ENCODE data around the gene HIP1.
"Not testable (repeated sequence)": the region's sequence is repeated elsewhere in the genome, so short reads cannot be mapped to it uniquely, and the experiment has no call there.

Gene HIP1

DNA sequence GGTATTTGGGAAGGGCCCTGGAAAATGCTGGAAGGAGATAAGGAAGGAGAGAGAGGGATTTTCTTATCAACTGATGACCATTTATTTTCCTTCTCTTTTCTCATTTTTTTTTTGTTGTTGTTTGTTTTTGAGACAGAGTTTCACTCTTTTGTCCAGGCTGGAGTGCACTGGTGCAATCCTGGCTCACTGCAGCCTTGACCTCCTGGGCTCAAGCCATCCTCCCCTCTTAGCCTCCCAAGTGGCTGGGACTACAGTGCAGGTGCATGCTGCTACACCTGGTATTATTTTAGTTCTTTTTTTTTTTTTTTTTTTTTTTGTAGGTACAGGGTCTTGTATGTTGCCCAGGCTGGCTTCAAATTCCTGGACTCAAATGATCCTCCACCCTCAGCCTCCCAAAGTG is 52.2 kb downstream of the HIP1 start:
- Histone ChIP-seq H3K4me1 (ENCODE audit: control insufficient read depth, low read depth, low read length) (no peaks in the 10 kb centered on the region), H3K27me3 (ENCODE audit: control insufficient read depth, insufficient read depth, low read length) (no peaks in the 10 kb centered on the region), H3K4me3 (ENCODE audit: low read length) (no peak overlapping the region), H3K9ac (ENCODE audit: low read length) (no peak overlapping the region), H3K9me3 (ENCODE audit: control insufficient read depth, low read depth, low read length) (no peaks in the 10 kb centered on the region), H3K36me3 (ENCODE audit: control insufficient read depth, low read depth, low read length) (no peaks in the 10 kb centered on the region), H3K27ac (ENCODE audit: low read length) (no peak overlapping the region)

GRCh38 chr7:75682052-75682451 is 56.7 kb downstream of the HIP1 start:
- H3K9me3 ChIP-seq (ENCODE audit: control insufficient read depth, low read depth, low read length); H3K36me3 ChIP-seq (ENCODE audit: control insufficient read depth, low read depth, low read length); H3K4me1 ChIP-seq (ENCODE audit: control insufficient read depth, low read depth, low read length); H3K27me3 ChIP-seq (ENCODE audit: control insufficient read depth, insufficient read depth, low read length); H3K9ac ChIP-seq (ENCODE audit: low read length); H3K27ac ChIP-seq (ENCODE audit: low read length); H3K4me3 ChIP-seq (ENCODE audit: low read length): not testable (repeated sequence)

- H3K36me3 ChIP-seq (ENCODE audit: control insufficient read depth, low read depth, low read length): no peaks in the 10 kb centered on the region
- no peaks in the 10 kb centered on the region for H3K27me3 ChIP-seq (ENCODE audit: control insufficient read depth, insufficient read depth, low read length)
- no peak overlapping the region for H3K27ac ChIP-seq (ENCODE audit: low read length)
- no peaks in the 10 kb centered on the region for H3K4me1 ChIP-seq (ENCODE audit: control insufficient read depth, low read depth, low read length)
- H3K9me3 ChIP-seq (ENCODE audit: control insufficient read depth, low read depth, low read length): no peaks in the 10 kb centered on the region
- H3K9ac ChIP-seq (ENCODE audit: low read length): no peak overlapping the region
- no peak overlapping the region for H3K4me3 ChIP-seq (ENCODE audit: low read length)
These were observed 59.7 kb downstream of the HIP1 start for GRCh38 chr7:75679060-75679459.

DNA sequence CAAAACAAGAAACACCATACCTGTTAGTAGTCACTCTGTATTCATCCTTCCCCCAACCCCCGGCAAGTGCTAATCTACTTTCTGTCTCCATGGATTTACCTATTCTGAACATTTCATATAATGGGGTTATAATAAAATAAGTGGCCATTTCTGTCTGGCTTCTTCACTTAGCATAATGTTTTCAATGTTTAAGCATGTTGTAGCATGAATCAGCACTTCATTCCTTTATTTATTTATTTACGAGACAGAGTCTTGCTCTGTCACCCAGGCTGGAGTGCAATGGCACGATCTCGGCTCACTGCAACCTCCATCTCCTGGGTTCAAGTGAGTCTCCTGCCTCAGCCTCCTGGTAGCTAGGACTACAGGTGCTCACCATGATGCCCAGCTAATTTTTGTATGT is 69.2 kb downstream of the HIP1 start:
- Histone ChIP-seq H3K27me3 (ENCODE audit: control insufficient read depth, insufficient read depth, low read length) (no peaks in the 10 kb centered on the region), H3K36me3 (ENCODE audit: control insufficient read depth, low read depth, low read length) (no peaks in the 10 kb centered on the region), H3K27ac (ENCODE audit: low read length) (no peak overlapping the region), H3K4me3 (ENCODE audit: low read length) (no peak overlapping the region), H3K4me1 (ENCODE audit: control insufficient read depth, low read depth, low read length) (no peaks in the 10 kb centered on the region), H3K9ac (ENCODE audit: low read length) (no peak overlapping the region), H3K9me3 (ENCODE audit: control insufficient read depth, low read depth, low read length) (no peaks in the 10 kb centered on the region)

- Histone ChIP-seq H3K36me3 (ENCODE audit: control insufficient read depth, low read depth, low read length) (no peaks in the 10 kb centered on the region), H3K27me3 (ENCODE audit: control insufficient read depth, insufficient read depth, low read length) (no peaks in the 10 kb centered on the region), H3K4me1 (ENCODE audit: control insufficient read depth, low read depth, low read length) (no peaks in the 10 kb centered on the region), H3K9me3 (ENCODE audit: control insufficient read depth, low read depth, low read length) (no peaks in the 10 kb centered on the region), H3K9ac (ENCODE audit: low read length) (no peak overlapping the region), H3K4me3 (ENCODE audit: low read length) (no peak overlapping the region), H3K27ac (ENCODE audit: low read length) (no peak overlapping the region)
These were observed 70.8 kb downstream of the HIP1 start for GRCh38 chr7:75667938-75668337.

GRCh38 chr7:75663302-75663907 is 75.3 kb downstream of the HIP1 start:
- Histone ChIP-seq H3K27me3 (ENCODE audit: control insufficient read depth, insufficient read depth, low read length) (no peaks in the 10 kb centered on the region), H3K27ac (ENCODE audit: low read length) (no peak overlapping the region), H3K36me3 (ENCODE audit: control insufficient read depth, low read depth, low read length) (no peaks in the 10 kb centered on the region), H3K9ac (ENCODE audit: low read length) (no peak overlapping the region), H3K4me3 (ENCODE audit: low read length) (no peak overlapping the region), H3K4me1 (ENCODE audit: control insufficient read depth, low read depth, low read length) (no peaks in the 10 kb centered on the region), H3K9me3 (ENCODE audit: control insufficient read depth, low read depth, low read length) (no peaks in the 10 kb centered on the region)

DNA sequence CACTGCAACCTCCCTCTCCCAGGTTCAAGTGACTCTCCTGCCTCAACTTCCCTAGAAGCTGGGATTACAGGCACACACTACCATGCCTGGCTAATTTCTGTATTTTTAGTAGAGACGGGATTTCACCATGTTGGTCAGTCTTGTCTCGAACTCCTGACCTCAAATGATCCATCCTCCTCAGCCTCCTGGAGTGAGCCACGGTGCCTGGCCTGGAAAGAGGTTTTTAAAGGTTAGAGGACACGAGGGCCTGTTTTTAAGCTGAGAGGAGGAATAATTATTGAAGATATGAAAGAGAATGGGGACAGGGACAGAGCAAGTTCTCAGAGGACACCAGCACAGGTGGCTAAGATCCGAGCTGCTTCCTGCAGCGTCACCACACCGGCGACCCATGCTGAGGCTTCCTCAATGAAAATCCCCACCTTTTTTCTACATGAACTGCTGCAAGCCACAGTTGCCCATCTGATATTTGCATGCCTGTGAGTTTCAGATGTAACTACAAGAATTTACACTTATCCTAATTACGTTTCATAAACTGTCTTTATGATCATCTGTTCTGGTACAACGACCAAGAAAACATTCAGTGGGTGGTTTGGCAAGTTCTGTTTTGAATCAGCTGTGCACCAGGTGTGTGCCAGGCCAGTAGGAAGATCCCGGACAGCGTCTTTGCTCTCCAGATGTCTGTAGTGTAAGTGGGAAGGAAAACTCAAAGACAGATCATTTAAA is 76.0 kb downstream of the HIP1 start:
- Histone ChIP-seq H3K36me3 (ENCODE audit: control insufficient read depth, low read depth, low read length) (no peaks in the 10 kb centered on the region), H3K9me3 (ENCODE audit: control insufficient read depth, low read depth, low read length) (no peaks in the 10 kb centered on the region), H3K4me3 (ENCODE audit: low read length) (no peak overlapping the region), H3K9ac (ENCODE audit: low read length) (no peak overlapping the region), H3K27me3 (ENCODE audit: control insufficient read depth, insufficient read depth, low read length) (no peaks in the 10 kb centered on the region), H3K4me1 (ENCODE audit: control insufficient read depth, low read depth, low read length) (no peaks in the 10 kb centered on the region), H3K27ac (ENCODE audit: low read length) (no peak overlapping the region)

GRCh38 chr7:75660566-75661215 is 78.0 kb downstream of the HIP1 start:
- H3K27me3 ChIP-seq (ENCODE audit: control insufficient read depth, insufficient read depth, low read length): no peaks in the 10 kb centered on the region
- no peaks in the 10 kb centered on the region for H3K9me3 ChIP-seq (ENCODE audit: control insufficient read depth, low read depth, low read length)
- no peak overlapping the region for H3K9ac ChIP-seq (ENCODE audit: low read length)
- H3K4me1 ChIP-seq (ENCODE audit: control insufficient read depth, low read depth, low read length): no peaks in the 10 kb centered on the region
- no peaks in the 10 kb centered on the region for H3K36me3 ChIP-seq (ENCODE audit: control insufficient read depth, low read depth, low read length)
- H3K4me3 ChIP-seq (ENCODE audit: low read length): no peak overlapping the region
- no peak overlapping the region for H3K27ac ChIP-seq (ENCODE audit: low read length)

- H3K9me3 ChIP-seq (ENCODE audit: control insufficient read depth, low read depth, low read length): no peaks in the 10 kb centered on the region
- no peak overlapping the region for H3K27ac ChIP-seq (ENCODE audit: low read length)
- no peak overlapping the region for H3K9ac ChIP-seq (ENCODE audit: low read length)
- H3K4me1 ChIP-seq (ENCODE audit: control insufficient read depth, low read depth, low read length): no peaks in the 10 kb centered on the region
- no peaks in the 10 kb centered on the region for H3K36me3 ChIP-seq (ENCODE audit: control insufficient read depth, low read depth, low read length)
- H3K27me3 ChIP-seq (ENCODE audit: control insufficient read depth, insufficient read depth, low read length): no peaks in the 10 kb centered on the region
- no peak overlapping the region for H3K4me3 ChIP-seq (ENCODE audit: low read length)
These were observed 79.9 kb downstream of the HIP1 start for GRCh38 chr7:75658802-75659201.

DNA sequence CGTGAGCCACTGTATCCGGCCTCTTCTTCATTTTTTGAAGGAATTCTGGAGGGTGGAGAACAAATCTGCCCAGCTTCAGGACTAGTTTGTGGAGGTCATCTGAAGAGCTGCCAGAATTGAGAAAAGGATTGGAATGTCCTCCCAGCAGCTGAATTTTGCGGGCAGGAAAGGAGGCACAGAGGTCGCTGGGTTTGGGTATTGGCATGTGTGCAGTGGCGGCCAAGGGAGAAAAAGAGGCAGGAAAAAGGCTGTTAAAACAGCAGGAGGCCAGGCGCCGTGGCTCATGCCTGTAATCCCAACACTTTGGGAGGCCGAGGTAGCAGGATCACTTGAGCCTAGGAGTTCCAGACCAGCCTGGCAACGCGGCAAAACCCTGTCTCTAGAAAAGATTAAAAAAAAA is 80.4 kb downstream of the HIP1 start:
- no peaks in the 10 kb centered on the region for H3K4me1 ChIP-seq (ENCODE audit: control insufficient read depth, low read depth, low read length)
- H3K27me3 ChIP-seq (ENCODE audit: control insufficient read depth, insufficient read depth, low read length): no peaks in the 10 kb centered on the region
- no peak overlapping the region for H3K27ac ChIP-seq (ENCODE audit: low read length)
- no peak overlapping the region for H3K4me3 ChIP-seq (ENCODE audit: low read length)
- no peaks in the 10 kb centered on the region for H3K9me3 ChIP-seq (ENCODE audit: control insufficient read depth, low read depth, low read length)
- H3K9ac ChIP-seq (ENCODE audit: low read length): no peak overlapping the region
- no peaks in the 10 kb centered on the region for H3K36me3 ChIP-seq (ENCODE audit: control insufficient read depth, low read depth, low read length)

DNA sequence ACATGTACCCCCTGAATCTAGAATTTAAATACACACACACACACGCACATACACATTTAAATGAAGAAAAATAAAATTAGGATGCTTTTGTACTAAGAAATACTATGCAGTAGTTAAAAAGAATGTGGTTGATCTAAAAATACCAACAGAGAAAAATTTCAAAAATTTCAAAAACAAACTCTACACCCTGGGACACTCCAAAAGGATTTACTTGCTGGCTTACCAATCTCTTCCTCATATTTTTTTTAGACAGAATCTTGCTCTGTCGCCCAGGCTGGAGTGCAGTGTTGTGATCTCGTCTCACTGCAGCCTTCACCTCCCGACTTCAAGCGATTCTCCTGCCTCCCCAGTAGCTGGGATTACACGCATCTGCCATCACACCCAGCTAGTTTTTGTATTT is 80.9 kb downstream of the HIP1 start:
- Histone ChIP-seq H3K27ac (ENCODE audit: low read length) (no peak overlapping the region), H3K9ac (ENCODE audit: low read length) (no peak overlapping the region), H3K27me3 (ENCODE audit: control insufficient read depth, insufficient read depth, low read length) (no peaks in the 10 kb centered on the region), H3K36me3 (ENCODE audit: control insufficient read depth, low read depth, low read length) (no peaks in the 10 kb centered on the region), H3K4me1 (ENCODE audit: control insufficient read depth, low read depth, low read length) (no peaks in the 10 kb centered on the region), H3K9me3 (ENCODE audit: control insufficient read depth, low read depth, low read length) (no peaks in the 10 kb centered on the region), H3K4me3 (ENCODE audit: low read length) (no peak overlapping the region)

GRCh38 chr7:75656740-75657139 is 82.0 kb downstream of the HIP1 start:
- no peaks in the 10 kb centered on the region for H3K27me3 ChIP-seq (ENCODE audit: control insufficient read depth, insufficient read depth, low read length)

More at GRCh38 chr7:75656740-75657139, 82.0 kb downstream of the HIP1 start:
- Histone ChIP-seq H3K9ac (ENCODE audit: low read length) (no peak overlapping the region), H3K4me1 (ENCODE audit: control insufficient read depth, low read depth, low read length) (no peaks in the 10 kb centered on the region), H3K27ac (ENCODE audit: low read length) (no peak overlapping the region), H3K9me3 (ENCODE audit: control insufficient read depth, low read depth, low read length) (no peaks in the 10 kb centered on the region), H3K4me3 (ENCODE audit: low read length) (no peak overlapping the region), H3K36me3 (ENCODE audit: control insufficient read depth, low read depth, low read length) (no peaks in the 10 kb centered on the region)

Data from iPS-18a (cell line).